ENCODE data around the gene PSMC1.

DNA sequence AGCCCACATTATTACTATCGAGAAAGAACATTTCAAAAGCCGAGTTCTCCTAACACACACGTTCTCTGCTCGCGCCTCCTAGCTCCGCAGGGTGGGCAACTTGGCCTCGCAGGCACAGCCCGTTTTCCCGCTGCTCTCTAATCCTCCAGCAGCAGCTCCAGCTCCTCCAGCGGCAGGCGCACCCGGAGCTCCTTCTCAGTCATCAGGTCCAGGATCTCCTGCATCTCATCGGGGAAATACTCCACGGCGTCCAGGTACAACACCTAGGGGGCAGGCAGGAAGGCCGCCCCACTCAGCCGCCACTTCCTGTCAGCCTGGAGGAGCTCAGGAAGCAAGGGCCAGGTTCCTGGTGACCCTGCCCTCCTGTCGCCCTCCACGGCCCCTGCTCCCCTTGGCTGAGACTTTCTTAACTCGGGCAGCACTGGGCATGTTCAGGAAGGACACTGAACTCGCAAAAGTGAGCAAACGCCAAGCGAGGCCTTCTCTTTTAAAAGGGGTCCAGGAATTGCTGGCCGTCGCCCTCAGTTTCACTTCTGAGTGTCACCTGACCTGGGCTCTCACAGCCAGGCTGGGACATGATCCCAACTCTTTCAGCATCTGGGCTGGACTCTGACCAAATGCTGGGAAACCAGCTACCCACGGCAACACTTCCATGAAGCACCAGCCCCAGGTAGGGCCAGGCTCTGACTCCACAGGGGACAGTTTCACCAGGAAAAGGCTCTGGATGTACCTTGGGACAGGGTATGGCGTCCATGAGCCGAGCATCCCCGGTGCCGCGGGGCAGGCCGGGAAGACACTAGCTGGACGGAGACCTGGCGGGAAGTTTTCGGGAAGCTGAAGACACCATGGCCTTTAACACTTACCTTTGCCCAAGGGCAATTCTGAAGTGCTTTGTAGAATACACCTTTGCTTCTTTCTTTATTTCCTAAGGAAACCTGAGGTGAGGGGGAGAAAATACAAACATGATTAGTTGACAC, 22.1 kb downstream of the PSMC1 start:
- TF ChIP-seq, protein P1, sequence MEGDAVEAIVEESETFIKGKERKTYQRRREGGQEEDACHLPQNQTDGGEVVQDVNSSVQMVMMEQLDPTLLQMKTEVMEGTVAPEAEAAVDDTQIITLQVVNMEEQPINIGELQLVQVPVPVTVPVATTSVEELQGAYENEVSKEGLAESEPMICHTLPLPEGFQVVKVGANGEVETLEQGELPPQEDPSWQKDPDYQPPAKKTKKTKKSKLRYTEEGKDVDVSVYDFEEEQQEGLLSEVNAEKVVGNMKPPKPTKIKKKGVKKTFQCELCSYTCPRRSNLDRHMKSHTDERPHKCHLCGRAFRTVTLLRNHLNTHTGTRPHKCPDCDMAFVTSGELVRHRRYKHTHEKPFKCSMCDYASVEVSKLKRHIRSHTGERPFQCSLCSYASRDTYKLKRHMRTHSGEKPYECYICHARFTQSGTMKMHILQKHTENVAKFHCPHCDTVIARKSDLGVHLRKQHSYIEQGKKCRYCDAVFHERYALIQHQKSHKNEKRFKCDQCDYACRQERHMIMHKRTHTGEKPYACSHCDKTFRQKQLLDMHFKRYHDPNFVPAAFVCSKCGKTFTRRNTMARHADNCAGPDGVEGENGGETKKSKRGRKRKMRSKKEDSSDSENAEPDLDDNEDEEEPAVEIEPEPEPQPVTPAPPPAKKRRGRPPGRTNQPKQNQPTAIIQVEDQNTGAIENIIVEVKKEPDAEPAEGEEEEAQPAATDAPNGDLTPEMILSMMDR (IDR thresholded peaks at IDR 0.05) = no peak
- TF ChIP-seq POLR2A (IDR thresholded peaks at IDR 0.05) = no peak
